NCI-H1092 (cell line): ENCODE measurements around the gene CAPZB.

Experiments used
- DNase-seq: peaks from one replicate; lab custom pipeline; 2025; lab: John Stamatoyannopoulos, UW

CAPZB gene

DNA sequence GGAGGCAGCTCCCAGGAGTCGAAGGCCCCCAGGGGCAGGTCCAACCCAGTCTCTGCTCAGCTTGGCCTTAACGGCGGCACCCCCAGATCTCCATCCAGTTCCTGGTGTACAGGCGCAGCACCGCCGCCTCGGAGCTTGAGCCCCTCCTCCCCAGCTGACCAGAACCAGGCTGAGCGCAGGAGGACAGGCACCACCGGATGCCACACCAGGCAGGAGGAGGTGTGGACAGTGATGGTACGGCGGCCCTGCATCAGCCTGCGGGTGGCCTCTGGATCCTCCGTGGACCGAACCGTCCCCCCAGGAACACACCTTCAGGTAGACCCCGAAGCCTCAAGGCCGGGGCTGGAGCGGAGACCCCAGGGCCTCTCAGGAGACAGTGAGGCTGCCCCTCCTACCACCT lies 156.9 kb downstream of the CAPZB start:
- DNase-seq = no peak

DNA sequence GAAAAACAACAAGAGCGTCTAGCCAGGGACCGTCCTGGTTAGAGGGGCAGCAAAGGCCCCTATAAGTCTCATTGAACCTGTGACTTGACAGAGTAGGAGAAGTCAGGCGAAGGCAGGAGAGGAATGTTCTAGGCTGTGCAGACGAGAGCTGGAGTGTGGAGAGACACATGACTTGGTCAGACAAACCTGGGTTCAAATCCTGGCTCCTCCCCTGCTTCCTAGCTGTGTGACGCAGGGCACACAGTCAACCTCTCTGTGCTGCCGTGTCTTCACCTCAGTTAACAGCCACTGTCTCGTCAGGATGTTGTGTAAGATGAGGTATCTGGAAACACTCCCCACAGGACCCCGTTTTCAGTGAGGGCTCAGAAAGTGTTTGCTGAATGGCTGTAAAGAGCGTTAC lies 157.6 kb downstream of the CAPZB start:
- DNase-seq = no peak

DNA sequence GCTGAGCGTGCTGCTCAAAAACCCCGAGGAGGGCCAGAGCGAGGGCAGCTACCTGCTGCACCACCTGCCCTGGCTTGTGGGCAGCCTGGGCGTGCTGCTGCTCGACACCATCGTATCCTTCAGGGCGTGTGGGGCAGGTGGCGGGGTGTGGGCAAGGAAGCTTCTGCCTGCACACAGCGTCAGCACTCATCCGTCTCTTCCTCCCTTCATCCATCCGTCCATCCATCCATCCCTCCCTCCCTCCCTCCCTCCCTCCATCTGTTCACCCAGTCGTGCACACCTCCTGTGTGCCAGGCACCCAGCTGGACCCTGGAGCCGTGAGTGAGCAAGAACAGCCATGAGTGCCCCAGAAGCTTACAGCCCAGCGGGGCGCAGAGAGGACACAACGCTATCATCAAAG lies 158.0 kb downstream of the CAPZB start:
- no peak for DNase-seq

DNA sequence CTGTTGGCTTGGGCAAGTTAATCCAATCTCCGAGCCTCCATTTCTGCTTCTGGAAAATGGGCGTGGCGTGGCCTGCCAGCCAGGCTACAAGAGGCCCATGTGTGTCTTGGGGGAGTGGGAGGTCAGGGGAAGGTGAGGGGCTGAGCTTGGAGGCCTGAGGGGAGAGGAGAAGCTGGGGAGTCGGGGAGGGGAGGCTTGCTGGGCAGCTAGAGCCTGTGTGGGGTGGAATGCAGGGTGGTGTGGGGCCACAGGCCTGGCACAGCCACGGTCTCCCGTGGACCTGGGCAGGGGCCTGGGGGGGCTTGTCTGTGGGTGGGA lies 158.6 kb downstream of the CAPZB start:
- DNase-seq = no peak

DNA sequence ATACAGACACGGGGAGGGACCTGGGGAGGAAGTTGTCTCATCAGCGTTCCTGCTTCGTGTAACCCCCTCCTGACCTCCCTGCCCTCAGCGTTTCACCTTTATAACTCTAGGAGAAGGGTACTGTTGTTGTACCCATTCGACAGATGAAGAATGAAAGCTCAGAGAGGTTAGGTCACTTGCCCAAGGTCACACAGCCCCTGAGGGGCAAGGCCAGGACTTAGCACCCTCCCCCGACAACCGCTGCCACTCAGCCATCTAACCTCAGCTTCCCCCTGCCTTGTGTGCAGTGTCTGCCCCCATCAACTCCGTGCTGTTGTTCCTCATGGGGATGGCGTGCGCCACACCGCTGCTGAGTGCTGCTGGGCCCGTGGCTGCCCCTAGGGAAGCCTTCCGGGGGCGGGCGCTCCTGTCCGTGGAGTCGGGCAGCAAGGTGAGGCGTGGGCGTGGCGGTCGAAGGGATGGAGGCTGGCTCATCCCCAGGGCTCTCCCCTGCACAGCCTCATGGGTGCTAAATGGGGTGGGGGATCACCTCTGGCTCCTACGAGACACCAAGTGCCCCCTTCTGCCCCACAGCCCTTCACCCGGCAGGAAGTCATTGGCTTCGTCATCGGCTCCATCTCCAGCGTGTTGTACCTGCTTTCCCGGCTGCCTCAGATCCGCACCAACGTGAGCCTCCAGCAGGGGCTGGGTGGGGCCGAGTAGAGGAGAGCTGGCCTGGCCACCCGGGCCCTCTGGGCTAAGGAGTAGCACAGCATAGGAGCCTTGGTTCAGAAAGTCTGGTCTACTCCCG lies 159.2 kb downstream of the CAPZB start:
- DNase-seq = no peak

DNA sequence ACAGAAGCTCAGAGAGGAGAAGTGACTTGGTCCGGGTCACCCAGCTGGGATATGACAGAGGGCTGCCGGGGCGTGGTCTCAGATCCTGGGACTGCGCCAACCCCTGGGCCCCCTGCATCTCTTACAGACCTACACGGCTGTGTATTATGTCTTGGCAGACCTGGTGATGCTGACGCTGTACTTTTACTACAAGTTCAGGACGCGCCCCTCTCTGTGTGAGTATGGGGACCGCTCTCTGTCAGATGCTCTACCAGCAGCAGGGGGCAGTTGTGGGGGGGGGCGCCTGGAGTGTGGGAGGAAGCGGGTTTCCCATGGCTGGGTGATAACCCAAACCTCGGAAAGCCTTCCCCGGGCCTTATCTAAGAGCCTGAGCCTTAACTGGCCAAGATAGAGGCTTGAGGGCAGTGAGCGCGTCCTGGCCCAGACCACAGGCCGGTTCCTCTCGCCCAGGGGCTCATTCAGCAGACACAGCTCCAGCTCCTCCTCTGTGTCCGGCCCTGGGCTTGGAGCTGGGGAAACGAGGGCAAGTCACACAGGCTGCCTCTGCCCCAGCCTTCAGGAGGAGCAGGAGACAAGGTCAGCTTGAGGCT lies 159.9 kb downstream of the CAPZB start:
- DNase-seq = no peak

DNA sequence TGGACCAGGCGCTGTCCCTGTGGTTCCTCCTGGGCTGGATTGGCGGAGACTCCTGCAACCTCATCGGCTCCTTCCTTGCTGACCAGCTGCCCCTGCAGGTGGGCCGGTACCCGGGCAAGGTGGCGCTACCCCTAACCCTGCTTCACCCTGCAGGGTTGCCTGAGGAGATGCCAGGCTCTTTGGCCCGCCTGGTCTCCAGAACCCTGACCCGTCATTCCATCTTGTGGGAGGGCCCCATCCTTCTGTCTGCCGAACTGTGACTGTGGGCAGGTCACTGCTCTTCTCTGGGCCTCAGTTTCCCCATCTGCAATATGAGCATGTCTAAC lies 160.7 kb downstream of the CAPZB start:
- no peak for DNase-seq

DNA sequence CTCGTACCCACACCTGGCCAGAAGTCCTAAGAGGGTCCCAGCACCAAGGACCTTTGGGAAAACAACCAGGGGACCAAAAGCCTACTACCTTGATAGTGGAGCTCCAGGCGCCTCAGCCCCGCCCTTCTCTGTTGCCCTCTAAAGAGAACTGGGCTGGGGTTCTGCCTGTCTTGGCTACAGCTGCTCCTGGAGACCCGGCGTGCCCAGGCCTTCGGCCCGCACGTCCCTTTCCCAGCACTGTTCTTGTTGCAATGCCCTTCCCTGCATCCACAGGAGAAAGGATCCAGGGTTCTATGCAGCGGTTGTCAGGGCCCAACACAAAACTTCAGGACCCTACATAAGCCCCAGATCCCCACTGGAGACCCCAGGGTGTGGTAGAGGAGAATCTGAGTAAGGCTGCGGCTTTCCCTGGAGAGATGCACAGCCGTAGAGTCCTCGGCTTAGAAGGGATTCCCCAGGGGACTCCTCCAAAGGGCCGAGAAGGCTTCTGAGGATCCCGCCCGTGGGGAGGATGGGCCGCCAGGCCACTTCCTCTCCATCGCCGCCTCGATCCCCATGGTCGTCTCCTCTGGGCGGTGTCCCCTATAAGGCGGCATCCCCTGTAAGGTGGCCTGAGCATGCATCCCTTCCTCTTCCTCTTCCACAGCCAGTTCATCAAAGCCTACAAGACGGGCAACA lies 161.2 kb downstream of the CAPZB start:
- DNase-seq = no peak

DNA sequence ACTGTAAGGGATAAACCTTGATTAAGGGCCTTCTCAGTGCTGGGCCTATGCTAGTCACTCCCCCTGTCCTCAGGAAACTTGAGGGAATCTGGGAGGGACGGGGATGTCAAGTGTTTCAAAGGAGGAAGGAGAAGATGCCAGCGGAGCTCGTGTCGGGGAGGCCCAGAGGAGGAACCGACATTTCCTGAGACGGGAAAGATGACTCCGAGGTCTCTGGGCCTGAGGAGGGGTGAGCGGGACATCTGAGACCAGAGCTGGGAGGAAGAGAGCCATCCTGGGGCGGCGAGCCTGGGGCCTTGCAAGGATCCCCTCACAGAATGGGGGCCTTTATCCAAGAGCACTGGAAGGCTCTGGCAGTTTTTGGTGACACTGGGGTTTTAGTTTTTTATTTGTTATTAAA lies 162.9 kb downstream of the CAPZB start:
- DNase-seq = no peak

DNA sequence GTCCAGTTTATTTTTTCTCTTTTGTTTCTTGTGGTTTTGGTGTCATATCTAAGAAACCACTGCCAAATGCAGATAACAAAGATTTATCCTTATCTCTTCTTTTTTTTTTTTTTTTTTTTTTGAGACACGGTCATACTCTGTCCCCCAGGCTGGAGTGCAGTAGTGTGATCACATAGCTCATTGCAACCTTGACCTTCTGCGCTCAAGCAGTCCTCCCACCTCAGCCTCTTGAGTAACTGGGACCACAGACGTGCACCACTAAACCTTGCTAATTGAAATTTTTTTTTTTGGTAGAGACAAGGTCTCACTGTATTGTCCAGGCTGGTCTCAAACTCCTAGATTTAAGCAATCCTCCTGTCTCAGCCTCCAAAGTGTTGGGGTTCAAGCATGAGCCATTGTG lies 164.3 kb downstream of the CAPZB start:
- DNase-seq = no peak

DNA sequence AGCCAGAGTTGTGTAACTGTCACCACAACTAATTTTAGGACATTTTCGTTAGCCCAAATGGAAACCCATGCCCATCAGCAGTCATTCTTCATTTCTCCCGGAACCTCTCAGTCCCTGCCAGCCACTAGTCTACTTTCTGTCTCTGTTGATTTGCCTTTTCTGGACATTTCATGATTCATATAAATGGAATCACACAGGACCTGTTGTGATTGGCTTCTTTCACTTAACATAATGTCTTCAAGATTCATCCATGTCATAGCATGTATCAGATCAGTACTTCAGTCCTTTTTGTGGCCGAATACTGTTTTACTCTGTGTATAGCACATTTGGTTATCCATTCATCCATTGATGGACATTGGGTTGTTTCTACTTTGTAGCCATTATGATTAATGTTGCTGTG lies 166.1 kb downstream of the CAPZB start:
- no peak for DNase-seq

DNA sequence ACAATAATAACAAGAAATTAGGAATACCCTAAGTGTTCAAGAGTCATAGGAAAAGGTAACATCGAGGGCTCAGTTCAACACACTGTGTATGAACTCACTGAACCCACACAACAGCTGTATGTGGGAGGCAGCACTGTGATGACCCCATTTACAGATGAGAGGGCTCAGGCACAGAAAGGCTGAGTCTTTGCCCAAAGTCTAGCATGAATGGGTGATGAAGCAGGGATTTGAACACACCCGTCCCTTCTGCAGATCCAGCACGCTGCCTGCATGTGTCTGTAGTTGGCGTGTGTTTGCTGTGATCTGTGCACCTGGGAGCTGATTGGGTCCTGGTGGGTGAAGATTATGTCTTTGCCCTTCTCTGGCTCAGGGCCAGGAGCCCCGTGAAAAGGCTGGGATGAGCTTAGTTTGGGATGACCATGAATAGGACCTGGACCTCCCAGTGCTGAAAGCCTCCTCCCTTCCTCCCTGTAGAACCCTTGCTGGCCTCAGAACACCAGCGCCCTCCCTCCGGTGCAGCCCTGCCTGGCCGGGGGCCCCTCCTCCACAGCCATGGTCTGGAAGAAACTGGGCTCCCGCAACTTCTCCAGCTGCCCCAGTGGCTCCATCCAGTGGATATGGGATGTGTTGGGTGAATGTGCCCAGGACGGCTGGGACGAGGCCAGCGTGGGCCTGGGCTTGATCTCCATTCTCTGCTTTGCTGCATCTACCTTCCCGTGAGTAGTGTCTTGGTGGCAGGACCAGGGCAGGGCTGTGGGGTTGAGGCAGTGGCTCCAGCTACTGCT lies 168.0 kb downstream of the CAPZB start:
- no peak for DNase-seq

DNA sequence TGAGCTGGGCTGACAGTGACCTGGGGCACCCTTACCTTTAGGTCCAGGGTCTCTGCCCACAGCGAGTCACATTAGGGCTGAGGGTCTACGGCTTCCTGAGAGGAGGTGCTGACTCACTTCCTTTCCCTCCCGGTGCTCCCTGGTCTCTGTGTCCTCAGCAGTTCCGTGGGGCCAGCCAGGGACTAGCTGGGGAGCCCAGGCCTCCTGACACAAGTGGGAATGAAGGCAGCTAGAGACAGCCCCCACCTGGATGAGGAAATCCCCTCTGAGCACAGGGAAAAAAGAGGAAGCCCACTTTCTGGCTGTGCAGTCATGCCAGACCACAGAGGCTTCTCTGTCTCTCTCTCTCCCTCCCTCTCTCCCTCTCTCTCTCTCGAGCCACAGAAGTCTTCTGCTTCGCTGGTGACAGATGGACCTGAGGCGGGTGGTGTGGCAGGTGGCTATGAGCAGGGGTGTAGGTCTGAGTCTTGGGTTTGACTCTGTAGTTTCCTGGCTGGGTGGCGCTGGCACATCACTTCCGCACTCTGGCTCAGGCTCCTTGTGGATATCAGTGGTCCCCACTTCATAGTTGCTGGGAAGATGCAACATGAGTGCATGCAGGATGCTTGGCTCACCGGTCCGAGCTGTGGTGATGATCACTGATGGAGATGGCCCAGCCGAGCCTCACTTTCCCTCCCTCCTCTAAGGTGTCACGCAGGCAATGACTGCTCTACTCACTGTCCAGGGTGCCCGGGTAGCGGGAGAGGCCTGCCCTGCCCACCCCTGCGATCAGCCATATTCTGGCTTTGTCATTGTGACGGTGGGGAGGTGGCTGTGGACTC lies 169.8 kb downstream of the CAPZB start:
- DNase-seq = no peak

DNA sequence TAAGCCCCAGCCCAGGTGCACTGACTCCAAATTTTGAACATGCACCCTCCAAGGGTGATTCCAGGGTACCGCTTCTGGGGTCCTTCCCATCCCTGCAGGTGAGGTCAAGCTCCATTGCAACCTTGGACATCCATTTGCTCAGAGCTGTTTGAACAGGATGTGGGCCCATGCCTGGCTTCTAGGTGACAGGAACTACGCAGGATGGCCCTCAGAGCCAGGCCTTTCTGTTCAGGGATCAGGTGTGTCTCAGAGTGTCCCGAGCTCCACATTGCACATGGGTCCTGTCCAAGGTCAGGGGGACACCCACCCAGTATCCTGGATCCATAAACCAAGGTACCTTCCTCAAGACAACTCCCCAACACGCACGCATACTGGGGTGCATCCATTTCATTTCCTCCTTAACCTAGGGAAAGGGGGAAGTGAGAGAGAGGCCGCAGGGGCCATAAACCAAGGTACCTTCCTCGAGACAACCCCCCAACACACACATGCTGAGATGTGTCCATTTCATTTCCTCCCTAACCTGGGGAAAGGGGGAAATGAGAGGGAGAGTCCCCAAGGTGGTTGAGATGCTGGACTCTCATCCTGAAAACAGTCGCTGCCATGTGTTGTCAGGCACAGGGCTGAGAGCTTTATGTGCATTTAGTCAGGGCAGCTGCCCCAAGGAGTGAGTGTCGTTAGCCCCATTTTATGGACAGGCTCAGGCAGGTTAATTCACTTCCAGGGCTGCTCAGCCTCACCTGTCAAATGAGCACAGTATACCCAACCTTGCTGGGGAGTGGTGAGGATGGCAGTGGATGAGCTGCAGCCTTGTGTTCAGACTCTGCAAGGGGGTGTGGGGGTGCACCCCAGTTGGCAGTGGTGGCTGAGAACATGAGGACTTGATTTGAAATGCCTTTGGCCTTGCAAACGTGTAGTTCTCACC lies 171.1 kb downstream of the CAPZB start:
- DNase-seq = no peak

DNA sequence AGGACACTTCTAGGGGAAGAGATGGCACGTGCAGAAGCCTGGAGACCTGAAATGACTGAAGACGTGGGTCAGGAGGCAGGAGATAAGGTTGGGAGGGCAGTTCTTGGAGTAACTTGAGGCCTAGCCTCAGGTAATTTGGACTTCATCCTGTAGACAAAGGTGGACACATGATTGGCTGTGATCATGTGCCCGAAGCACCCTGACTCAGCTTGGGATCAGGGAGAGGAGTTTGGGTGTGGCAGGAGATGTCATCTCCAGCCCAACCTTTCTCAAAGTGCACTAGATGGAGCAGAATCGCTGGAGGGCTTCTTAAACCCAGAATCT lies 171.7 kb downstream of the CAPZB start:
- DNase-seq = no peak

DNA sequence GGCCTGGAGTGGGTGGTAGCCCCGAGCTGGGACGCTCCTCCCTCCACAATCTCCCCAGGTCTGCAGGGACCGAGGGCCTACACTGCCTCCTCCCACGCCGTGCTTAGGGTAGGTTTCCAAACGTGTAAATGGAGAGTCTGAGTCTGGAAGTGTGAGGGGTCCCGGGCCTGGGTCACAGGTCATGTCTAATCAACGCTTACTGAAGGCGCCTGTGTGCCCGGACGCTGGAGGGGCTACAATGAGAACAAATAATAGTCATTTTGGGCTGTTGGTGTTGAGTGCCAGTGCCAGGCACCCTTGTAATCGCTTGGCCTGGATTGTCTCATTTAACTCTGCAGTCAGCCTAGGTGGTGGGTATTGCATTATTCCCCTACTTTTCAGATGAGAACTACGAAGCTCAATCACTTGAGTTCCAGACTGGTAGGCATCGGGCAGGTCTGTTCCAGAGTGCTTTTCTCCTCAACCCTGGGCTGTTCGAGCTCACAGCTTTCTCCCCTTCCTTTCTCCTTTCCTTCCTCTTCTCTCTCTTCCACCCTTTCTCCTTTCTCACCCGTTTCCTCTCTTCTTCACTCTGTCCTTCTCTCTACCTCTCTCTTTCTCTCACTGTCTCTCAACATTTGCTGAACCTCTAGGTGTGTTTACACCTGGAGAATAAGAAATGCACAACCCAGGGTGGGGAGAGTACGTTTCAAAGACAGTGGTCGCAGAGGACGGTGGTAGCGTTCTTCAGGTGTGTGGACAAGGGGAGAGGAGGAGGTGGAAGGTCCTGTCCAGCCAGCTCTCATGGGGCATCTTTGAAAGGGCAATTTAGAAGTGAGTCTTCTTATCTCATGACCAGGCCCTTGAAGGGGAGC lies 172.3 kb downstream of the CAPZB start:
- peak; percentile 15 for DNase-seq

DNA sequence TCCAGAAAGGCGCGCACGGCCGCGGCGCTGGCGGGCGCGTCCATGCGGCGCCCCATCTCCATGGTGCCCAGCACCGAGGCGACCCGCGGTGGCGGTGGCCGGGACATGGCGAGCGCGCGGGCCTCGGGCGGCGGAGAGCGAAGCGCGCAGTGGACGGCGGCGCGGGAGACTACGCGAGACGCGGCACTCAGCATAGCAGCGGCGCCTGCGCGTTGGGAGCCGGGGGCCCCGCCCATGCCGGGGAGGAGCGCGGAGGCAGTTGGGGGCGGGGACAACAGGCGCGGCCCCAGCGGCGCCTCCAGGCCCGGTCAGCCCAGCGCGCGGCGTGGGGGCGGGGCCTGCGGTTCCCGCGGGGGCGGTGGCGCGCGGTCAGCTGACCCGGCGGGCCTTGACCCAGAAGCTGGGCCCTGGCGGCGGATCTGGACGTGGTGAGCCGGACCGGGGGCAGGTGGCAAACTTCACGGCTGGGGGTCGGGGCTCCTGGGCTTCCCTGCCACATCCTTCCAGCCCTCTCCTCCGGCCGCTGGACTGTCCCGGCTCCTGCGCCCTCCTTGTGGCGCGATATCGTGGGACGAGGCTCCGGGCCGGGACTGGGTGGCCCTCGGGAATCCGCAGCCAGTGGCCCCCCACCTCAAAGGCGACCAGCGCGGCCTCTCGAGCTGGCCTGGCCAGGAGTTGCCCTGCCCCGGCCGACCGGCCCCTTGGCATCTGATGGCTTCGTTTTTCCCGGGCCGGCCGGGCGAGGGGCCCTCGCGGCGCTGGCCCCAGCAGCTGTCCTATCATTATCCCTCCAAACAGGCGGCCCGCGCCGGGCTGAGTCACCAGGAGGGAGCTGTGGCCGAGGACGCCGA lies 173.2 kb downstream of the CAPZB start, which contains the start of the genes AKR7A2 and SLC66A1:
AKR7A2 (minus strand) TSS at position 214 of the 851 bp plus-strand sequence; CDS start at position 194, 20 bp downstream.
SLC66A1 (plus strand) TSS at position 396 of the 851 bp plus-strand sequence. CDS start 5,352 bp downstream, outside the sequence.
- DNase-seq = peak; percentile 91

DNA sequence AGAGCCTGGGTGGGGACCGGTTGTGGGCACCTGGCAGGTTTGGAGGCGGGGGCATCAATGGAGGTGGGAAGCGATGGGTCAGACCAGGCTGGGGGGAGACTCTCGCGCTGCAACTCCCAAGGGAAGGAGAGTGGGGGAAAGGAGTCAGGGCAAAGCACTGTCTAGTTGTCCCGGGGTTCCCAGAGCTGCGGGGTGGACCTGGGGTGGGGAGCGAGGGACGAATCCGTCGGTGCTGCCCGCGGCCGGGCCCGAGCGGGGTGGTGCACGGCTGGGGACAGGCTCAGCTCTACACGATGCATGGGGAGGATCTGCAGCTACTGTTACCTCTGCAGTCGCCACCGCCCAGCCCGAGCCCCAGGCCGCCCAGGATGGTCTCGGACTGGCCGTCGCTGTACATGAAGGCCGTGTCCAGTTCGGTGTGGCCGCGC lies 173.8 kb downstream of the CAPZB start:
- DNase-seq = peak; percentile 45
